GM23338 (cell line): ENCODE results near the gene MCAT. TPM values are rescaled to one million over a fixed set of nuclear protein-coding genes. Genes with fewer than 3 reads are reported as not detected.

Experiments
- ATAC-seq: fragments of 200-7000 bp; cut with Tn5 transposase; 3 replicates; pipeline ENCODE4 v1.9.1; 2020
- DNase-seq: peaks from one replicate; pipeline ENCODE4 v3.0.0-alpha.2; 2015; ENCODE audit warnings: low spot score
- H2AFZ ChIP-seq: fragments of 200-600 bp; sonication (generic); 2 replicates; pipeline ENCODE4 v1.8.0; 2016; ENCODE audit warnings: antibody characterized with exemption, mild to moderate bottlenecking, moderate library complexity
- H3F3A ChIP-seq: fragments of 200-600 bp; sonication (generic); replicated peaks from 2 replicates; pipeline ENCODE4 v1.8.0; 2017; ENCODE audit warnings: antibody characterized with exemption, mixed run types, low read depth
- H3K27ac ChIP-seq: fragments of 200-600 bp; sonication (generic); 2 replicates; pipeline ENCODE4 v1.6.1; 2016; ENCODE audit warnings: low read depth
- H3K27me3 ChIP-seq: fragments of 200-600 bp; sonication (generic); 2 replicates; pipeline ENCODE4 v1.8.0; 2016; ENCODE audit warnings: mild to moderate bottlenecking, mixed run types, moderate library complexity; ENCODE audit not compliant: insufficient read depth
- H3K36me3 ChIP-seq: fragments of 200-600 bp; sonication (generic); 2 replicates; pipeline ENCODE4 v1.8.0; 2016; ENCODE audit warnings: mild to moderate bottlenecking; ENCODE audit not compliant: insufficient read depth
- H3K4me1 ChIP-seq: fragments of 200-600 bp; sonication (generic); 2 replicates; pipeline ENCODE4 v1.8.0; 2016; ENCODE audit warnings: mild to moderate bottlenecking, moderate library complexity; ENCODE audit not compliant: insufficient read depth
- H3K4me2 ChIP-seq: fragments of 200-600 bp; sonication (generic); 2 replicates; pipeline ENCODE4 v1.7.1; 2017; ENCODE audit warnings: mixed run types
- H3K4me3 ChIP-seq: fragments of 200-600 bp; sonication (generic); 2 replicates; pipeline ENCODE4 v1.6.1; 2016; ENCODE audit warnings: mixed run types
- H3K79me2 ChIP-seq: fragments of 200-600 bp; sonication (generic); replicated peaks from 2 replicates; pipeline ENCODE4 v1.8.0; 2017; ENCODE audit warnings: mild to moderate bottlenecking; ENCODE audit not compliant: insufficient read depth
- H3K9me2 ChIP-seq: fragments of 200-600 bp; sonication (generic); 2 replicates; pipeline ENCODE4 v1.8.0; 2017; ENCODE audit not compliant: insufficient read depth
- H4K20me1 ChIP-seq: fragments of 200-600 bp; sonication (generic); replicated peaks from 2 replicates; pipeline ENCODE4 v1.8.0; 2017; ENCODE audit warnings: mild to moderate bottlenecking; ENCODE audit not compliant: insufficient read depth
- H3K27ac Mint-ChIP-seq: 2 replicates; pipeline ENCODE4 v1.8.0; 2020; ENCODE audit warnings: inconsistent platforms, mild to moderate bottlenecking, moderate library complexity, mixed read lengths
- H3K27me3 Mint-ChIP-seq: 3 replicates; pipeline ENCODE4 v1.8.0; 2022; ENCODE audit warnings: low read depth, mild to moderate bottlenecking, moderate library complexity, mixed read lengths, inconsistent platforms; ENCODE audit not compliant: insufficient read depth, poor library complexity
- H3K36me3 Mint-ChIP-seq: 3 replicates; pipeline ENCODE4 v1.8.0; 2021; ENCODE audit warnings: low read depth, mild to moderate bottlenecking, inconsistent platforms, moderate library complexity, mixed read lengths
- H3K4me1 Mint-ChIP-seq: 3 replicates; pipeline ENCODE4 v1.8.0; 2020; ENCODE audit warnings: mild to moderate bottlenecking, inconsistent platforms, mixed read lengths
- H3K4me3 Mint-ChIP-seq: 3 replicates; pipeline ENCODE4 v1.8.0; 2021; ENCODE audit warnings: moderate library complexity, mild to moderate bottlenecking, inconsistent platforms, mixed read lengths
- H3K9me3 Mint-ChIP-seq: 3 replicates; pipeline ENCODE4 v1.8.0; 2020; ENCODE audit warnings: moderate library complexity, mild to moderate bottlenecking, inconsistent platforms, mixed read lengths
- CREB1 ChIP-seq: fragments of 250-450 bp; sonication (Bioruptor Pico); IDR thresholded peaks from 2 replicates; pipeline ENCODE4 v1.5.0; 2020; ENCODE audit warnings: low read depth, mild to moderate bottlenecking, moderate library complexity
- ETS1 ChIP-seq: IDR thresholded peaks from 2 replicates; pipeline ENCODE4 v1.6.1; 2016; ENCODE audit warnings: antibody characterized with exemption
- EZH2 ChIP-seq: fragments of 200-600 bp; sonication (generic); IDR thresholded peaks from one replicate; pipeline ENCODE4 v1.8.0; 2017; ENCODE audit warnings: antibody characterized with exemption, mild to moderate bottlenecking, low read depth; ENCODE audit not compliant: unreplicated experiment
- POLR2AphosphoS5 ChIP-seq: IDR thresholded peaks from 2 replicates; pipeline ENCODE4 v1.6.1; 2016; ENCODE audit warnings: antibody characterized with exemption, low read depth
- STAT1 ChIP-seq: IDR thresholded peaks from one replicate; pipeline ENCODE4 v1.6.1; 2016; ENCODE audit warnings: antibody characterized with exemption; ENCODE audit not compliant: unreplicated experiment
- polyA plus RNA-seq: library from polyadenylated mRNA; unstranded; fragments of >200 nt; fragmentation: Nextera tagmentation; extraction: Ambion mirVana; gene quantifications from 2 replicates; pipeline ENCODE4 v1.2.1, GENCODE V29; 2016
- total RNA-seq: library from RNA; depleted of rRNA; stranded (reverse); fragments of >200 nt; shearing (Covaris generic); gene quantifications from 2 replicates; pipeline ENCODE4 v1.2.3, GENCODE V29; 2014
- TF ChIP-seq, protein P1 (sequence below): fragments of 250-450 bp; sonication (Bioruptor Pico); IDR thresholded peaks from 2 replicates; pipeline ENCODE4 v1.5.0; 2020; ENCODE audit warnings: mild to moderate bottlenecking, moderate library complexity

MCAT gene
- total and polyA plus RNA-seq, 2 experiments from 2014 or later: 9.7 to 16.9 TPM

DNA sequence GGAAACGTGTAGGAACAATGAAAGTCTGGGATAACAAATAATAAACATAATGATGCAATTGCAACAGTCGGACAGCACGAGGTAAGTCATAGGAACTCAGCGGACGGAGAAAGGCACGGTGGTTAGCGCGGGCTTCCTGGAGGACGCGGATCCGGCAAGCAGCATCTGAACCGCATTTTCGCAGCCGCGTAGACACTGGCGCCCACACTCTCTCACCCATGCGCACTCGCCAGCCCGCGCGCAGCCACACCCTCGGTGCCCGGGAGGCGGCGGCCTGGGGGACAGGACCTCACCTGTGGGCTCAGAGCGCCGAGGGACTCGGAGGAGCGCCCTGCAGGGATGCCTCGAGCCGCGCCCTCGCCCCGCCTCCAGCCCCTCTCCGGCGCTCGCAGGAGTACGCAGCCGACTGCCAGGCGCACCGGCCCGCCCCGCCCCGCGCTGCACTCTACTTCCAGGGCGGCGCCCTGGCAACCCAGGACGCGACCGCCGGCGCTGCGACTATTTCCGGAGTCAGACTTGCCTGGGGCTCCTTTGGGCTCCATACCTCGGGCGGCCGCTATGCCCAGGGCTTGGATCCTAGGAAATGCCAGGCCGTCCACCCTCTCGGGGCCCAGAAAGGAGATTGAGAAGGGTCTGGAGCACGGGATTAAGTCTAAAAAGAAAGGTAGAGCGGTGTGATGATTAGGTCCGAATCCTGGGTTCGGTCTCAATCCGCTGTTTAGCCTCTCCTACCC, 54.0 kb downstream of the MCAT start, which contains the start of gene TTLL1:
Gene TTLL1, minus strand, starts transcription at position 408 of the 734 bp plus-strand sequence. CDS start 13,805 bp downstream, outside the sequence.
- peak within 1 kb of the TSS; percentile 84 for H3K4me2 ChIP-seq
- Mint-ChIP-seq H3K27me3 (no peaks in the 10 kb centered on the region), H3K9me3 (no peaks in the 10 kb centered on the region), H3K4me3 (peak within 1 kb of the TSS; percentile 84), H3K27ac (peak within 1 kb of the TSS; percentile 65; the same call in 1 of the 2 replicates), H3K36me3 (peaks cover 4% of the 10 kb centered on the region; the same call in 1 of the 3 replicates), H3K4me1 (no peaks in the 10 kb centered on the region)
- no peaks in the 10 kb centered on the region; the same call in 1 of the 2 replicates for H3K36me3 ChIP-seq
- no peaks in the 10 kb centered on the region for H3K79me2 ChIP-seq
- H2AFZ ChIP-seq: peak within 1 kb of the TSS; percentile 94
- H3K4me1 ChIP-seq: no peaks in the 10 kb centered on the region
- peak within 1 kb of the TSS; percentile 28; the same call in 1 of the 2 replicates for H3K27ac ChIP-seq
- no peaks in the 10 kb centered on the region for H3K27me3 ChIP-seq
- 0 out of 2 replicates have a peak, but pooled peaks cover 5% of the 10 kb centered on the region for H3F3A ChIP-seq
- DNase-seq (peak; percentile 96), ATAC-seq (peak; percentile 98)
- peak within 1 kb of the TSS; percentile 70 for H3K4me3 ChIP-seq
- TF ChIP-seq, protein P1, sequence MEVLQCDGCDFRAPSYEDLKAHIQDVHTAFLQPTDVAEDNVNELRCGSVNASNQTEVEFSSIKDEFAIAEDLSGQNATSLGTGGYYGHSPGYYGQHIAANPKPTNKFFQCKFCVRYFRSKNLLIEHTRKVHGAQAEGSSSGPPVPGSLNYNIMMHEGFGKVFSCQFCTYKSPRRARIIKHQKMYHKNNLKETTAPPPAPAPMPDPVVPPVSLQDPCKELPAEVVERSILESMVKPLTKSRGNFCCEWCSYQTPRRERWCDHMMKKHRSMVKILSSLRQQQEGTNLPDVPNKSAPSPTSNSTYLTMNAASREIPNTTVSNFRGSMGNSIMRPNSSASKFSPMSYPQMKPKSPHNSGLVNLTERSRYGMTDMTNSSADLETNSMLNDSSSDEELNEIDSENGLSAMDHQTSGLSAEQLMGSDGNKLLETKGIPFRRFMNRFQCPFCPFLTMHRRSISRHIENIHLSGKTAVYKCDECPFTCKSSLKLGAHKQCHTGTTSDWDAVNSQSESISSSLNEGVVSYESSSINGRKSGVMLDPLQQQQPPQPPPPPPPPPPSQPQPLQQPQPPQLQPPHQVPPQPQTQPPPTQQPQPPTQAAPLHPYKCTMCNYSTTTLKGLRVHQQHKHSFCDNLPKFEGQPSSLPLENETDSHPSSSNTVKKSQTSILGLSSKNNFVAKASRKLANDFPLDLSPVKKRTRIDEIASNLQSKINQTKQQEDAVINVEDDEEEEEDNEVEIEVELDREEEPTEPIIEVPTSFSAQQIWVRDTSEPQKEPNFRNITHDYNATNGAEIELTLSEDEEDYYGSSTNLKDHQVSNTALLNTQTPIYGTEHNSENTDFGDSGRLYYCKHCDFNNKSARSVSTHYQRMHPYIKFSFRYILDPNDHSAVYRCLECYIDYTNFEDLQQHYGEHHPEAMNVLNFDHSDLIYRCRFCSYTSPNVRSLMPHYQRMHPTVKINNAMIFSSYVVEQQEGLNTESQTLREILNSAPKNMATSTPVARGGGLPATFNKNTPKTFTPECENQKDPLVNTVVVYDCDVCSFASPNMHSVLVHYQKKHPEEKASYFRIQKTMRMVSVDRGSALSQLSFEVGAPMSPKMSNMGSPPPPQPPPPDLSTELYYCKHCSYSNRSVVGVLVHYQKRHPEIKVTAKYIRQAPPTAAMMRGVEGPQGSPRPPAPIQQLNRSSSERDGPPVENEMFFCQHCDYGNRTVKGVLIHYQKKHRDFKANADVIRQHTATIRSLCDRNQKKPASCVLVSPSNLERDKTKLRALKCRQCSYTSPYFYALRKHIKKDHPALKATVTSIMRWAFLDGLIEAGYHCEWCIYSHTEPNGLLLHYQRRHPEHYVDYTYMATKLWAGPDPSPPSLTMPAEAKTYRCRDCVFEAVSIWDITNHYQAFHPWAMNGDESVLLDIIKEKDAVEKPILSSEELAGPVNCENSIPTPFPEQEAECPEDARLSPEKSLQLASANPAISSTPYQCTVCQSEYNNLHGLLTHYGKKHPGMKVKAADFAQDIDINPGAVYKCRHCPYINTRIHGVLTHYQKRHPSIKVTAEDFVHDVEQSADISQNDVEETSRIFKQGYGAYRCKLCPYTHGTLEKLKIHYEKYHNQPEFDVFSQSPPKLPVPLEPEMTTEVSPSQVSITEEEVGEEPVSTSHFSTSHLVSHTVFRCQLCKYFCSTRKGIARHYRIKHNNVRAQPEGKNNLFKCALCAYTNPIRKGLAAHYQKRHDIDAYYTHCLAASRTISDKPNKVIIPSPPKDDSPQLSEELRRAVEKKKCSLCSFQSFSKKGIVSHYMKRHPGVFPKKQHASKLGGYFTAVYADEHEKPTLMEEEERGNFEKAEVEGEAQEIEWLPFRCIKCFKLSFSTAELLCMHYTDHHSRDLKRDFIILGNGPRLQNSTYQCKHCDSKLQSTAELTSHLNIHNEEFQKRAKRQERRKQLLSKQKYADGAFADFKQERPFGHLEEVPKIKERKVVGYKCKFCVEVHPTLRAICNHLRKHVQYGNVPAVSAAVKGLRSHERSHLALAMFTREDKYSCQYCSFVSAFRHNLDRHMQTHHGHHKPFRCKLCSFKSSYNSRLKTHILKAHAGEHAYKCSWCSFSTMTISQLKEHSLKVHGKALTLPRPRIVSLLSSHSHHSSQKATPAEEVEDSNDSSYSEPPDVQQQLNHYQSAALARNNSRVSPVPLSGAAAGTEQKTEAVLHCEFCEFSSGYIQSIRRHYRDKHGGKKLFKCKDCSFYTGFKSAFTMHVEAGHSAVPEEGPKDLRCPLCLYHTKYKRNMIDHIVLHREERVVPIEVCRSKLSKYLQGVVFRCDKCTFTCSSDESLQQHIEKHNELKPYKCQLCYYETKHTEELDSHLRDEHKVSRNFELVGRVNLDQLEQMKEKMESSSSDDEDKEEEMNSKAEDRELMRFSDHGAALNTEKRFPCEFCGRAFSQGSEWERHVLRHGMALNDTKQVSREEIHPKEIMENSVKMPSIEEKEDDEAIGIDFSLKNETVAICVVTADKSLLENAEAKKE (CRISPR knock-in tag): no peak
- no peak for TF ChIP-seq EZH2
- TF ChIP-seq ETS1: peak; percentile 59
- TF ChIP-seq POLR2AphosphoS5: peak; percentile 79
- TF ChIP-seq CREB1: peak; percentile 33; the same call in 1 of the 2 replicates
- TF ChIP-seq STAT1: no peak
- no peaks in the 10 kb centered on the region for H4K20me1 ChIP-seq
- no peaks in the 10 kb centered on the region for H3K9me2 ChIP-seq
